Measurements from ENCODE around the gene HNMT.
"Not testable (repeated sequence)": the region's sequence is repeated elsewhere in the genome, so short reads cannot be mapped to it uniquely, and the experiment has no call there.

Gene HNMT

GRCh38 chr2:138042311-138042710 is 78.0 kb downstream of the HNMT start:
- TF ChIP-seq ZFX (IDR thresholded peaks at IDR 0.05) = no peak
- TF ChIP-seq CTCF (conservative IDR thresholded peaks at IDR 0.05) = no peak
- H3K27ac ChIP-seq = no peak overlapping the region

GRCh38 chr2:138043588-138043987 is 79.3 kb downstream of the HNMT start:
- H3K27ac ChIP-seq = not testable (repeated sequence)

GRCh38 chr2:138058427-138058826 is 94.2 kb downstream of the HNMT start:
- H3K27ac ChIP-seq = no peak overlapping the region
- TF ChIP-seq ZFX (IDR thresholded peaks at IDR 0.05) = no peak

- no peak for TF ChIP-seq ZFX (IDR thresholded peaks at IDR 0.05)
- no peak for TF ChIP-seq CTCF (conservative IDR thresholded peaks at IDR 0.05)
- H3K27ac ChIP-seq = no peak overlapping the region
Observed at GRCh38 chr2:138059487-138060300, 95.4 kb downstream of the HNMT start.

- H3K27ac ChIP-seq = no peak overlapping the region
- TF ChIP-seq CTCF (conservative IDR thresholded peaks at IDR 0.05) (no peak), ZFX (IDR thresholded peaks at IDR 0.05) (no peak)
Observed at GRCh38 chr2:138060301-138060635, 96.0 kb downstream of the HNMT start.

- H3K27ac ChIP-seq = no peak overlapping the region
- TF ChIP-seq ZFX (IDR thresholded peaks at IDR 0.05) (no peak), CTCF (conservative IDR thresholded peaks at IDR 0.05) (no peak)
Observed at GRCh38 chr2:138061961-138062360, 97.7 kb downstream of the HNMT start.

- TF ChIP-seq ZFX (IDR thresholded peaks at IDR 0.05) = no peak
- TF ChIP-seq CTCF (conservative IDR thresholded peaks at IDR 0.05) = no peak
- no peak overlapping the region for H3K27ac ChIP-seq
Observed at GRCh38 chr2:138063181-138063580, 98.9 kb downstream of the HNMT start.
